Right lobe of liver (tissue), 4 donors: Measurements from ENCODE around the gene DHRS13.

Experiments
- POLR2A ChIP-seq: fragments of 450-650 bp; IDR thresholded peaks from one replicate; pipeline ENCODE4 v1.6.1; 2017; ENCODE audit warnings: antibody characterized with exemption, mild to moderate bottlenecking
- TF ChIP-seq, protein P1 (sequence below), 4 donors: fragments of 200-600 bp in 3 of 4; fragments of 450-650 bp in 1 of 4; IDR thresholded peaks; one replicate each; pipeline versions ENCODE4 v1.5.1 to v1.8.0; 2016 to 2022; ENCODE audit warnings: antibody characterized with exemption in 4 of 4, mild to moderate bottlenecking in 2 of 4
- donor health status: DM: no; HTN: no; CAD: no.
- donor health status: DM: no; HTN: no; CAD: no.
- donor health status: DM: no; HTN: yes; CAD: no.

- TF ChIP-seq, protein P1, sequence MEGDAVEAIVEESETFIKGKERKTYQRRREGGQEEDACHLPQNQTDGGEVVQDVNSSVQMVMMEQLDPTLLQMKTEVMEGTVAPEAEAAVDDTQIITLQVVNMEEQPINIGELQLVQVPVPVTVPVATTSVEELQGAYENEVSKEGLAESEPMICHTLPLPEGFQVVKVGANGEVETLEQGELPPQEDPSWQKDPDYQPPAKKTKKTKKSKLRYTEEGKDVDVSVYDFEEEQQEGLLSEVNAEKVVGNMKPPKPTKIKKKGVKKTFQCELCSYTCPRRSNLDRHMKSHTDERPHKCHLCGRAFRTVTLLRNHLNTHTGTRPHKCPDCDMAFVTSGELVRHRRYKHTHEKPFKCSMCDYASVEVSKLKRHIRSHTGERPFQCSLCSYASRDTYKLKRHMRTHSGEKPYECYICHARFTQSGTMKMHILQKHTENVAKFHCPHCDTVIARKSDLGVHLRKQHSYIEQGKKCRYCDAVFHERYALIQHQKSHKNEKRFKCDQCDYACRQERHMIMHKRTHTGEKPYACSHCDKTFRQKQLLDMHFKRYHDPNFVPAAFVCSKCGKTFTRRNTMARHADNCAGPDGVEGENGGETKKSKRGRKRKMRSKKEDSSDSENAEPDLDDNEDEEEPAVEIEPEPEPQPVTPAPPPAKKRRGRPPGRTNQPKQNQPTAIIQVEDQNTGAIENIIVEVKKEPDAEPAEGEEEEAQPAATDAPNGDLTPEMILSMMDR (IDR thresholded peaks at IDR 0.05): no peak
- TF ChIP-seq POLR2A: no peak
Observed at GRCh38 chr17:28906276-28906675, 3.4 kb upstream of the DHRS13 start.
